HG03103 (cell line): ENCODE results near the gene ITM2C.

ENCODE experiments used
- ATAC-seq: cut with Tn5 transposase; IDR thresholded peaks from one replicate; pipeline ENCODE4 v1.9.1; 2021; ENCODE audit warnings: low read depth; ENCODE audit not compliant: unreplicated experiment

The ITM2C gene

GRCh38 chr2:230889911-230890601, 25.3 kb downstream of the ITM2C start:
- ATAC-seq: no peak

- no peak for ATAC-seq
These were observed 25.9 kb downstream of the ITM2C start for GRCh38 chr2:230890646-230891045.

GRCh38 chr2:230891064-230891463, 26.3 kb downstream of the ITM2C start:
- no peak for ATAC-seq

- ATAC-seq: no peak
These were observed 26.8 kb downstream of the ITM2C start for GRCh38 chr2:230891509-230891908.

GRCh38 chr2:230893338-230893737, 28.6 kb downstream of the ITM2C start:
- ATAC-seq: peak; percentile 56

GRCh38 chr2:230893841-230894781, 29.4 kb downstream of the ITM2C start:
- peak; percentile 44 for ATAC-seq

- ATAC-seq: no peak
These were observed 31.0 kb downstream of the ITM2C start for GRCh38 chr2:230895536-230896345.

GRCh38 chr2:230896346-230897115, 31.8 kb downstream of the ITM2C start:
- no peak for ATAC-seq

GRCh38 chr2:230898016-230898712, 33.4 kb downstream of the ITM2C start:
- ATAC-seq: no peak

GRCh38 chr2:230898713-230899091, 34.0 kb downstream of the ITM2C start:
- no peak for ATAC-seq

GRCh38 chr2:230899287-230899686, 34.5 kb downstream of the ITM2C start:
- no peak for ATAC-seq

- ATAC-seq: no peak
These were observed 35.0 kb downstream of the ITM2C start for GRCh38 chr2:230899786-230900185.

GRCh38 chr2:230900336-230900995, 35.7 kb downstream of the ITM2C start:
- ATAC-seq: no peak

GRCh38 chr2:230901006-230901405, 36.3 kb downstream of the ITM2C start:
- ATAC-seq: no peak

GRCh38 chr2:230902180-230902899, 37.6 kb downstream of the ITM2C start:
- ATAC-seq: peak; percentile 74

GRCh38 chr2:230903231-230904150, 38.7 kb downstream of the ITM2C start:
- ATAC-seq: no peak

- no peak for ATAC-seq
These were observed 40.2 kb downstream of the ITM2C start for GRCh38 chr2:230904856-230905447.
